ENCODE measurements around the gene LPP.

LPP gene

GRCh38 chr3:188559072-188559429 is 405.1 kb downstream of the LPP start:
- H3K4me3 ChIP-seq: no peak overlapping the region
- in situ Hi-C loops (cut with MboI; ENCODE audit: low sequenced_read_pairs): no loop called here
- DNase-seq (ENCODE audit: low spot score in 2 of 2): no peak

GRCh38 chr3:188559856-188560255 is 405.9 kb downstream of the LPP start:
- H3K27me3 ChIP-seq (ENCODE audit: low read depth): no peaks in the 10 kb centered on the region
- H3K36me3 ChIP-seq (replicated peaks): no peaks in the 10 kb centered on the region
- no peaks in the 10 kb centered on the region for H3K9me3 ChIP-seq
- DNase-seq (ENCODE audit: low spot score in 2 of 2): no peak
- H3K4me1 ChIP-seq: no peaks in the 10 kb centered on the region
- in situ Hi-C loops (cut with MboI; ENCODE audit: low sequenced_read_pairs): no loop called here
- H3K4me3 ChIP-seq: no peak overlapping the region

More at GRCh38 chr3:188559072-188559429, 405.1 kb downstream of the LPP start:
- no peaks in the 10 kb centered on the region for H3K9me3 ChIP-seq
- no peaks in the 10 kb centered on the region for H3K36me3 ChIP-seq (replicated peaks)
- no peaks in the 10 kb centered on the region for H3K27me3 ChIP-seq (ENCODE audit: low read depth)
- no peaks in the 10 kb centered on the region for H3K4me1 ChIP-seq

- in situ Hi-C loops (cut with MboI; ENCODE audit: low sequenced_read_pairs): no loop called here
- no peaks in the 10 kb centered on the region for H3K4me1 ChIP-seq
- H3K4me3 ChIP-seq: no peak overlapping the region
- no peaks in the 10 kb centered on the region for H3K9me3 ChIP-seq
- H3K36me3 ChIP-seq (replicated peaks): no peaks in the 10 kb centered on the region
- no peak for DNase-seq (ENCODE audit: low spot score in 2 of 2)
- H3K27me3 ChIP-seq (ENCODE audit: low read depth): no peaks in the 10 kb centered on the region
These were observed 408.2 kb downstream of the LPP start for GRCh38 chr3:188562144-188562543.

- in situ Hi-C loops (cut with MboI; ENCODE audit: low sequenced_read_pairs): no loop called here
- DNase-seq (ENCODE audit: low spot score in 2 of 2): no peak
- H3K36me3 ChIP-seq (replicated peaks): no peaks in the 10 kb centered on the region
- no peaks in the 10 kb centered on the region for H3K9me3 ChIP-seq
- no peak overlapping the region for H3K4me3 ChIP-seq
- H3K4me1 ChIP-seq: no peaks in the 10 kb centered on the region
- no peaks in the 10 kb centered on the region for H3K27me3 ChIP-seq (ENCODE audit: low read depth)
These were observed 413.7 kb downstream of the LPP start for GRCh38 chr3:188567478-188568195.

- no peak for DNase-seq (ENCODE audit: low spot score in 2 of 2)
- Histone ChIP-seq H3K36me3 (replicated peaks) (no peaks in the 10 kb centered on the region), H3K4me3 (no peak overlapping the region), H3K9me3 (no peaks in the 10 kb centered on the region), H3K4me1 (no peaks in the 10 kb centered on the region), H3K27me3 (ENCODE audit: low read depth) (no peaks in the 10 kb centered on the region)
- in situ Hi-C loops (cut with MboI; ENCODE audit: low sequenced_read_pairs): no loop called here
These were observed 414.8 kb downstream of the LPP start for GRCh38 chr3:188568736-188569135.

- no peaks in the 10 kb centered on the region for H3K36me3 ChIP-seq (replicated peaks)
- H3K27me3 ChIP-seq (ENCODE audit: low read depth): no peaks in the 10 kb centered on the region
- H3K4me1 ChIP-seq: no peaks in the 10 kb centered on the region
- in situ Hi-C loops (cut with MboI; ENCODE audit: low sequenced_read_pairs): no loop called here
- no peak overlapping the region for H3K4me3 ChIP-seq
- no peaks in the 10 kb centered on the region for H3K9me3 ChIP-seq
- no peak for DNase-seq (ENCODE audit: low spot score in 2 of 2)
These were observed 417.7 kb downstream of the LPP start for GRCh38 chr3:188571531-188572095.

GRCh38 chr3:188573291-188573940 is 419.5 kb downstream of the LPP start:
- Histone ChIP-seq H3K36me3 (replicated peaks) (no peaks in the 10 kb centered on the region), H3K27me3 (ENCODE audit: low read depth) (no peaks in the 10 kb centered on the region), H3K4me1 (no peaks in the 10 kb centered on the region), H3K4me3 (no peak overlapping the region), H3K9me3 (no peaks in the 10 kb centered on the region)
- no peak for DNase-seq (ENCODE audit: low spot score in 2 of 2)
- in situ Hi-C loops (cut with MboI; ENCODE audit: low sequenced_read_pairs): no loop called here

GRCh38 chr3:188573956-188574355 is 420.0 kb downstream of the LPP start:
- no peaks in the 10 kb centered on the region for H3K4me1 ChIP-seq
- no peaks in the 10 kb centered on the region for H3K27me3 ChIP-seq (ENCODE audit: low read depth)
- H3K9me3 ChIP-seq: no peaks in the 10 kb centered on the region
- H3K36me3 ChIP-seq (replicated peaks): no peaks in the 10 kb centered on the region
- no peak for DNase-seq (ENCODE audit: low spot score in 2 of 2)
- no peak overlapping the region for H3K4me3 ChIP-seq
- in situ Hi-C loops (cut with MboI; ENCODE audit: low sequenced_read_pairs): no loop called here

GRCh38 chr3:188574885-188575284 is 420.9 kb downstream of the LPP start:
- H3K9me3 ChIP-seq: no peaks in the 10 kb centered on the region
- no peaks in the 10 kb centered on the region for H3K27me3 ChIP-seq (ENCODE audit: low read depth)
- no peaks in the 10 kb centered on the region for H3K4me1 ChIP-seq
- no peaks in the 10 kb centered on the region for H3K36me3 ChIP-seq (replicated peaks)
- in situ Hi-C loops (cut with MboI; ENCODE audit: low sequenced_read_pairs): no loop called here
- H3K4me3 ChIP-seq: no peak overlapping the region
- DNase-seq (ENCODE audit: low spot score in 2 of 2): no peak

GRCh38 chr3:188575501-188575900 is 421.5 kb downstream of the LPP start:
- no peaks in the 10 kb centered on the region for H3K4me1 ChIP-seq
- DNase-seq (ENCODE audit: low spot score in 2 of 2): no peak
- no peaks in the 10 kb centered on the region for H3K9me3 ChIP-seq
- in situ Hi-C loops (cut with MboI; ENCODE audit: low sequenced_read_pairs): no loop called here
- H3K4me3 ChIP-seq: no peak overlapping the region
- no peaks in the 10 kb centered on the region for H3K36me3 ChIP-seq (replicated peaks)
- H3K27me3 ChIP-seq (ENCODE audit: low read depth): no peaks in the 10 kb centered on the region

- Histone ChIP-seq H3K9me3 (no peaks in the 10 kb centered on the region), H3K36me3 (replicated peaks) (no peaks in the 10 kb centered on the region), H3K4me3 (no peak overlapping the region), H3K27me3 (ENCODE audit: low read depth) (no peaks in the 10 kb centered on the region), H3K4me1 (no peaks in the 10 kb centered on the region)
- in situ Hi-C loops (cut with MboI; ENCODE audit: low sequenced_read_pairs): no loop called here
- DNase-seq (ENCODE audit: low spot score in 2 of 2): no peak
These were observed 423.6 kb downstream of the LPP start for GRCh38 chr3:188577539-188577938.

GRCh38 chr3:188578576-188579363 is 424.8 kb downstream of the LPP start:
- no peaks in the 10 kb centered on the region for H3K36me3 ChIP-seq (replicated peaks)
- no peaks in the 10 kb centered on the region for H3K9me3 ChIP-seq
- H3K4me3 ChIP-seq: no peak overlapping the region
- H3K4me1 ChIP-seq: no peaks in the 10 kb centered on the region
- in situ Hi-C loops (cut with MboI; ENCODE audit: low sequenced_read_pairs): no loop called here
- H3K27me3 ChIP-seq (ENCODE audit: low read depth): no peaks in the 10 kb centered on the region
- no peak for DNase-seq (ENCODE audit: low spot score in 2 of 2)

- Histone ChIP-seq H3K4me3 (no peak overlapping the region), H3K36me3 (replicated peaks) (no peaks in the 10 kb centered on the region), H3K27me3 (ENCODE audit: low read depth) (no peaks in the 10 kb centered on the region), H3K9me3 (no peaks in the 10 kb centered on the region), H3K4me1 (no peaks in the 10 kb centered on the region)
- DNase-seq (ENCODE audit: low spot score in 2 of 2): no peak
- in situ Hi-C loops (cut with MboI; ENCODE audit: low sequenced_read_pairs): no loop called here
These were observed 426.3 kb downstream of the LPP start for GRCh38 chr3:188580223-188580622.

- no peak overlapping the region for H3K4me3 ChIP-seq
- no peaks in the 10 kb centered on the region for H3K9me3 ChIP-seq
- no peaks in the 10 kb centered on the region for H3K27me3 ChIP-seq (ENCODE audit: low read depth)
- DNase-seq (ENCODE audit: low spot score in 2 of 2): no peak
- in situ Hi-C loops (cut with MboI; ENCODE audit: low sequenced_read_pairs): no loop called here
- no peaks in the 10 kb centered on the region for H3K36me3 ChIP-seq (replicated peaks)
- no peaks in the 10 kb centered on the region for H3K4me1 ChIP-seq
These were observed 426.7 kb downstream of the LPP start for GRCh38 chr3:188580659-188581058.

Data from HAP-1 (cell line).